Activated CD4-positive, alpha-beta T cell treated with anti-CD3 and anti-CD28 coated beads for 36 hours (primary cell): ENCODE data around the gene SLC44A4. TPM values are rescaled to one million over a fixed set of nuclear protein-coding genes. Genes with fewer than 3 reads are reported as not detected.
A peak's percentile ranks its signal among the peaks of the same experiment; 100 is the strongest.
"Not testable (repeated sequence)": the region's sequence is repeated elsewhere in the genome, so short reads cannot be mapped to it uniquely, and the experiment has no call there.

Source experiments
- ATAC-seq: fragments of 200-7000 bp; cut with Tn5 transposase; one replicate; pipeline ENCODE4 v1.10.0; 2021; ENCODE audit warnings: mild to moderate bottlenecking, moderate library complexity
- CTCF ChIA-PET: fragments of 350-600 bp; sonication (Branson Sonifier 250); formaldehyde crosslinking; loops from one replicate; lab custom pipeline; 2021; ENCODE audit warnings: antibody characterized with exemption; lab: Charles Lee
- POLR2A ChIA-PET: fragments of 350-600 bp; sonication (Branson Sonifier 250); formaldehyde crosslinking; loops from one replicate; lab custom pipeline; 2021; ENCODE audit warnings: antibody characterized with exemption, inconsistent platforms; lab: Charles Lee
- DNase-seq: peaks from one replicate; pipeline ENCODE4 v3.0.0-alpha.2; 2020
- H3K27ac Mint-ChIP-seq: one replicate; pipeline ENCODE4 v1.8.0; 2021; ENCODE audit warnings: mixed read lengths
- H3K27me3 Mint-ChIP-seq: one replicate; pipeline ENCODE4 v1.8.0; 2021; ENCODE audit warnings: mixed read lengths
- H3K36me3 Mint-ChIP-seq: one replicate; pipeline ENCODE4 v1.8.0; 2021; ENCODE audit warnings: low read depth, mixed read lengths
- H3K4me1 Mint-ChIP-seq: one replicate; pipeline ENCODE4 v1.8.0; 2021; ENCODE audit warnings: mixed read lengths
- H3K4me3 Mint-ChIP-seq: one replicate; pipeline ENCODE4 v1.8.0; 2021; ENCODE audit warnings: mild to moderate bottlenecking, moderate library complexity, mixed read lengths
- H3K9me3 Mint-ChIP-seq: one replicate; pipeline ENCODE4 v1.8.0; 2021; ENCODE audit warnings: low read depth, mixed read lengths
- intact Hi-C, 2 experiments: fragments of 100-400 bp; cut with DNase I in 1 of 2; cut with micrococcal nuclease in 1 of 2; formaldehyde crosslinking; loops; one replicate each; pipeline versions ENCODE4 v1.14.2 to v1.15.1; 2022 to 2024; cut with DNase I, micrococcal nuclease
- total RNA-seq, 2 experiments: library from RNA; stranded (reverse); gene quantifications; one replicate each; pipeline ENCODE4 v1.2.3, GENCODE V29; 2021

Gene SLC44A4
- total RNA-seq, 2 experiments from 2014 or later = 0.19 to 0.27 TPM

DNA sequence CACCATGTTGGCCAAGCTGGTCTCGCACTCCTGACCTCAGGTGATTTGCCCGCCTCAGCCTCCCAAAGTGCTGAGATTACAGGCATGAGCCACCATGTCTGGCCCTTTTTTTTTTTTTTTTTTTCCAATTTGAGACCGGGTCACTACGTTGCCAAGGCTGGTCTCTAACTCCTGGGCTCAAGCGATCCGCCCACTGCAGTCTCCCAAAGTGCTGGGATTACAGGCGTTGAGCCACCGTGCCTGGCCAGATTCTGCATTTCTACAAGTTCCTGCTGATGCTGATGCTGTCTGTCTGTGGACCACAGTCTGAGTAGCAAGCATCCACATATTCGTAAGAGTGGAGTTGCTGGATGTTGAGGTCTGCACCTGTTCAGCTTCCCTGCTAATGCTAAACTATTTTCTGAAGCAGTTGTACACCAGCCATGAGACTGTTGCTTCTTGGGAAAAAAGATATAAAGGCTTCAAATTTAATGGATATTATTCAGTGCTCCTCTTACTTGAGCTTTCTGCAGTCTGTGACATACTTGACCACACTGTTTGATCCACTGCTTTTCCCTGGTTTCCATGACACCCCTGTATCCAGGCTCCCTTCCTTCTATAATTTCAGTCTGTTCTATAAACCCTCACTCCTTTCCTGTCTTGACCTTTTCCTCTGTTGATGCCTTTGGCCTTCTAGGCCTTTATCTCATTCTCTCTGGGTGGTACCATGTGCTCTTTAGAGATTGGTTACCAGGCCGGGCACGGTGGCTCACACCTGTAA is 33.2 kb upstream of the SLC44A4 start:
- intact Hi-C loops = loop anchor here in 1 of 2 experiments (1.0 kb wide), 1 partner anchor 10 kb away; the partner anchor contains the start of gene ZBTB12
- Mint-ChIP-seq H3K4me1 (peaks cover 20% of the 10 kb centered on the region), H3K4me3 (no peak overlapping the region), H3K36me3 (no peaks in the 10 kb centered on the region), H3K27ac (peak overlapping the region; percentile 1), H3K27me3 (peaks cover 6% of the 10 kb centered on the region), H3K9me3 (no peaks in the 10 kb centered on the region)
- ChIA-PET POLR2A (no interaction called here), CTCF (interaction anchor here (0.6 kb wide), 1 partner anchor 44 kb away, joined by 3 read pairs; no protein-coding TSS in a partner anchor)
- ATAC-seq = no peak
- DNase-seq = no peak

DNA sequence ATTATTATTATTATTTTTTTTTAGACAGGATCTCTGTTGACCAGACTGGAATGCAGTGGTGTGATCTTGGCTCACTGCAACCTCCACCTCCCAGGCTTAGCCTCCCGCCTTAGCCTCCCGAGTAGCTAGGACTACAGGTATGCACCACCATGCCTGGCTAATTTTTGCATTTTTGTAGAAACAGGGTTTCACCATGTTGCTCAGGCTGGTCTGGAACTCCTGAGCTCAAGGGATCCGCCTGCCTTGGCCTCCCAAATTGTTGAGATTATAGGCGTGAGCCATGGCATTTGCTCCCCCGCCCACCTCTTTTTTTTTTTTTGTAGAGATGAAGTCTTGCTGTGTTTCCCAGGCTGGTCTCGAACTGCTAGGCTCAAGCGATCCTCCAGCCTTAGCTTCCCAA is 30.5 kb upstream of the SLC44A4 start:
- intact Hi-C loops, H3K27ac Mint-ChIP-seq, H3K4me3 Mint-ChIP-seq, CTCF ChIA-PET, H3K27me3 Mint-ChIP-seq, H3K9me3 Mint-ChIP-seq, ATAC-seq, DNase-seq, H3K36me3 Mint-ChIP-seq: not testable (repeated sequence)
- peaks cover 20% of the 10 kb centered on the region for H3K4me1 Mint-ChIP-seq
- POLR2A ChIA-PET = interaction anchor here (0.6 kb wide), 1 partner anchor 170 kb away, joined by 3 read pairs; no protein-coding TSS in a partner anchor

DNA sequence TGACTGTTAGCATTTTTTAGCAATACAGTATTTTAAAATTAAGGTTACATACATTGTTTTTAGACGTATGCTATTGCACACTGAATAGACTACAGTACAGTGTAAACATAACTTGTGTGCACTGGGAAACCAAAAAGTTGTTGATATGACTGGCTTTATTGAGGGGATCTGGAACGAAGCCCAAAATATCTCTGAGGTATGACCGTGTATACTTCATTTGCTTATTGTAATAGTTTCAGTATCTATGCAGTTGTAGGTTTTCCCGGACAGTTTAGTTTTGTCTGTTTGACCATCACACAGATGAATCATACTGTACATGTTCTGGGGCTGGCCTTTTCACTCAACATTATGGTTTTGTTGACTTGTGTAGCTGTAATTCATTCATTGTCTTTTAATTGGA is 30.0 kb upstream of the SLC44A4 start:
- intact Hi-C loops = no loop called here
- no peaks in the 10 kb centered on the region for H3K36me3 Mint-ChIP-seq
- CTCF ChIA-PET = no interaction called here

DNA sequence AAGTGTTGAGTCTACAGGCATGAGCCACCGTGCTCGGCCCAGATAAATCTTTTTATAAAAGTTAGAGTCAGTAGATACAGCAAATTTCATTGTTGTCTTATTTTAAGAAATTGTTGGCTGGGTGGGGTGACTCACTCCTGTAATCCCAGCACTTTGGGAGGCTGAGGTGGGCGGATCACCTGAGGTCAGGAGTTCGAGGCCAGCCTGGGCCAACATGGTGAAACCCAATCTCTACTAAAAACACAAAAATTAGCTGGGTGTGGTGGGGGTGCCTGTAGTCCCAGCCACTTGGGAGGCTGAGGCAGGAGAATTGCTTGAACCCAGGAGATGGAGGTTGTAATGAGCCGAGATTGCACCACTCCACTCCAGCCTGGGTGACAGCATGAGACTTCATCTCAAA is 29.5 kb upstream of the SLC44A4 start:
- H3K27me3 Mint-ChIP-seq, H3K36me3 Mint-ChIP-seq, DNase-seq, intact Hi-C loops, H3K9me3 Mint-ChIP-seq, H3K27ac Mint-ChIP-seq, ATAC-seq, CTCF ChIA-PET, H3K4me3 Mint-ChIP-seq, POLR2A ChIA-PET: not testable (repeated sequence)
- peaks cover 20% of the 10 kb centered on the region for H3K4me1 Mint-ChIP-seq

More for the DNA sequence above, 30.0 kb upstream of the SLC44A4 start:
- POLR2A ChIA-PET = no interaction called here
- Mint-ChIP-seq H3K4me3 (no peak overlapping the region), H3K9me3 (no peaks in the 10 kb centered on the region), H3K27ac (no peak overlapping the region), H3K27me3 (no peaks in the 10 kb centered on the region), H3K4me1 (peaks cover 20% of the 10 kb centered on the region)
- DNase-seq = no peak
- peak; percentile 57 for ATAC-seq

DNA sequence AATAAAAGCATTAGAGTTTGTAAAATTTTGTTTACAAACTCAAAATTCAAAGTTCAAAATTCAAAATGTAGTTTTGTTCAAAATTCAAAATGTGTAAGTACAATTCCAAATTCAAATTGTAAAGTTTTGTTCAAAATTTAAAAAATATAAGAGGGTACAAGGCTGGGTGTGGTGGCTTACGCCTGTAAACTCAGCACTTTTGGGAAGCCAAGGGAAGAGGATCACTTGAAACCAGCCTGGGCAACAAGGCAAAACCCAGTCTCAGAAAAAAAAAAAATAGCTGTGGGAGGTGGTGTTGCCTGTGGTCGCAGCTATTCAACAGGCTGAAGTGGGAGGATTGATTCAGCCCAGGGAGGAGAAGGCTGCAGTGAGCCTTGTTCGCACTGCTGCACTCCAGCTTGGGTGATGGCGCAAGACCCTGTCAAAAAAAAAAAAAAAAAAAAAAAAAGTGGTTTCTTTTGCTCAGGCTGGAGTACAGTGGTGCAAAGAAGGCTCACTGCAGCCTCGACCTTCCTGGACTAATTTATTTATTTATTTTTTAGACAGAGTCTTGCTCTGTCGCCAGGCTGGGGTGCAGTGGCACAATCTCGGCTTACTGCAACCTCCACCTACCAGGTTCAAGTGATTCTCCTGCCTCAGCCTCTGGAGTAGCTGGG is 28.5 kb upstream of the SLC44A4 start:
- H3K27ac Mint-ChIP-seq = no peak overlapping the region
- H3K9me3 Mint-ChIP-seq = no peaks in the 10 kb centered on the region
- H3K4me3 Mint-ChIP-seq = no peak overlapping the region
- ATAC-seq (no peak), DNase-seq (peak; percentile 34)
- no peaks in the 10 kb centered on the region for H3K27me3 Mint-ChIP-seq
- peaks cover 26% of the 10 kb centered on the region for H3K4me1 Mint-ChIP-seq
- CTCF ChIA-PET = interaction anchor here (1.2 to 1.4 kb wide), 2 partner anchors 16 to 45 kb away, joined by 3 to 5 read pairs; no protein-coding TSS in a partner anchor
- intact Hi-C loops = no loop called here
- no peaks in the 10 kb centered on the region for H3K36me3 Mint-ChIP-seq
- POLR2A ChIA-PET = no interaction called here

DNA sequence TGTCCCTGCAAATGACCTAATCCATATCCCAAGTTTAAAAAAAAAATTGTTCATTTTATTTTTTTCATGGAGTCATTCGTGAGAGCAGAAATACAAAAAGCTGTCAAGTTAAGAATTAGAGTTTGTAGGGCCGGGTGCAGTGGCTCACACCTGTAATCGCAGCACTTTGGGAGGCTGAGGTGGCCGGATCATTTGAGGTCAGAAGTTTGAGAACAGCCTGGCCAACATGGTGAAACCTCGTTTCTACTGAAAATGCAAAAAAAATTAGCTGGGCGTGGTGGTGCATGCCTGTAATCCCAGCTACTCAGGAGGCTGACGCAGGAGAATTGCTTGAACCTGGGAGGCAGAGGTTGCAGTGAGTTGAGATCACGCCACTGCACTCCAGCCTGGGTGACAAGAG is 27.9 kb upstream of the SLC44A4 start:
- ATAC-seq, DNase-seq, H3K27me3 Mint-ChIP-seq, H3K4me3 Mint-ChIP-seq, POLR2A ChIA-PET, intact Hi-C loops, H3K27ac Mint-ChIP-seq, H3K9me3 Mint-ChIP-seq, H3K36me3 Mint-ChIP-seq: not testable (repeated sequence)
- H3K4me1 Mint-ChIP-seq = peaks cover 22% of the 10 kb centered on the region
- CTCF ChIA-PET = interaction anchor here (1.2 to 1.4 kb wide), 2 partner anchors 16 to 46 kb away, joined by 3 to 5 read pairs; no protein-coding TSS in a partner anchor

DNA sequence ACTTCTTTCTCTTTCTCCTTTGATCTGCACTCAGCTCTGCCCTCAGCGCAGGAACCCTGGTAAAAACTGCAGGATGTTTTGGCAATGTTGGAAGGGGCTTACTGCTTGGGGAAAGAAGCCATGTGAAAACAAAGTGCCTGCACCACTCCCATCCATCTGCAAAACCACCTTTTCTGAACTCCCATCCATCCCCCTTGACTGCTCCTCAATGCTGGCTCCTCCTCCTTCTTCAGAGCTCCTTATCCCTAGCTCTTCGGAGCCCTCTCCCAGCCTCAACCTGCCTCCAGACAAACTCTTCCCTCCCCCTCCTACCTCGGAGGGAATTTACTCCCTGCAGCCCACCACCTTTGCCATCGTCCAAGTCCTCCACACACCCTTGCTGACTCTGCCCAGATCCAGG is 27.3 kb upstream of the SLC44A4 start:
- DNase-seq (no peak), ATAC-seq (no peak)
- ChIA-PET POLR2A (no interaction called here), CTCF (interaction anchor here (1.2 to 1.4 kb wide), 2 partner anchors 15 to 46 kb away, joined by 3 to 5 read pairs; no protein-coding TSS in a partner anchor)
- no peak overlapping the region for H3K27ac Mint-ChIP-seq
- no peaks in the 10 kb centered on the region for H3K9me3 Mint-ChIP-seq
- H3K4me3 Mint-ChIP-seq = no peak overlapping the region
- no peaks in the 10 kb centered on the region for H3K27me3 Mint-ChIP-seq
- intact Hi-C loops = no loop called here
- no peaks in the 10 kb centered on the region for H3K36me3 Mint-ChIP-seq
- H3K4me1 Mint-ChIP-seq = peaks cover 20% of the 10 kb centered on the region

DNA sequence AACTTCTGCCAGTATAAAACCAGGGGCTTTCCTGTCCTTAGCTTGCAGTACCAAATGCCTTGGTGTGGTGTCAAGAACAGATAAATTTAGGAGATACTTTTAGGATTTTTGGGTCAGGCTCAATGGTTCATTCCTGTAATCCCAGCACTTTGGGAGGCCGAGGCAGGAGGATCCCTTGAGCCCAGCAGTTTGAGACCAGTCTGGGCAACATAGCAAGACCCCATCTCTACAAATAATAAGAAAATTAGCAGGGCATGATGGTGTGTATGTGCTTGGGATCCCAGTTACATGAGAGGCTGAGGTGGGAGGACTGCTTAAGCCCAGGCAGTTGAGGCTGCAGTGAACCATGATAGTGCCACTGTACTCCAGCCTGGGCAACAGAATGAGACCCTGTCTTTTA is 26.2 kb upstream of the SLC44A4 start:
- H3K27me3 Mint-ChIP-seq = no peaks in the 10 kb centered on the region
- H3K9me3 Mint-ChIP-seq = no peaks in the 10 kb centered on the region
- H3K27ac Mint-ChIP-seq = no peak overlapping the region
- intact Hi-C loops = no loop called here
- ChIA-PET CTCF (interaction anchor here (1.1 to 1.6 kb wide), 2 partner anchors 47 to 75 kb away, joined by 3 to 6 read pairs; no protein-coding TSS in a partner anchor), POLR2A (interaction anchor here (1.2 kb wide), 1 partner anchor 82 kb away, joined by 3 read pairs; no protein-coding TSS in a partner anchor)
- ATAC-seq = no peak
- no peak overlapping the region for H3K4me3 Mint-ChIP-seq
- H3K36me3 Mint-ChIP-seq = no peaks in the 10 kb centered on the region
- no peak for DNase-seq
- peaks cover 15% of the 10 kb centered on the region for H3K4me1 Mint-ChIP-seq

DNA sequence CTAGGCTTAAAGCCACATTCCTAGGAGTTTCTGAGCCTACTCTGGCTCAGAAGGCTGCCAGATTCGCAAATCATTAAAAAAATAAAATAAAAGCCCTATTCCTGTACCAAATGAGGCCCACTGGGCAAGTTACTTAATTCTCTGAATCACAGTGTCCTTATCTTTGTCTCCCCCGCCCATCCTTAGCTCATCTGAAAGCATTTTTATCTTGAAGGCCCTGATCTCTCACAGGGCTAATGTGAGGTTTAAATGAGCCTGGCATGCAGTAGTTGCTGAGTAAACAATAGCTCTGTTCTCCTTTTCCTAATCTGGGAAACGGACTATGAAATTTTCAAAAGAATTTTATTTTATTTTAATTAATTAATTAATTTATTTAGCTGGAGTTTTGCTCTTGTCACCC is 25.2 kb upstream of the SLC44A4 start:
- ChIA-PET CTCF (interaction anchor here (0.6 to 1.6 kb wide), 4 partner anchors 21 to 211 kb away, joined by 3 to 6 read pairs (median 4); no protein-coding TSS in a partner anchor), POLR2A (no interaction called here)
- H3K4me1 Mint-ChIP-seq = peaks cover 25% of the 10 kb centered on the region
- DNase-seq (no peak), ATAC-seq (no peak)
- peaks cover 2% of the 10 kb centered on the region for H3K36me3 Mint-ChIP-seq
- H3K9me3 Mint-ChIP-seq = no peaks in the 10 kb centered on the region
- H3K27ac Mint-ChIP-seq = no peak overlapping the region
- no peaks in the 10 kb centered on the region for H3K27me3 Mint-ChIP-seq
- H3K4me3 Mint-ChIP-seq = no peak overlapping the region
- intact Hi-C loops = loop anchor here in 1 of 2 experiments (5.0 kb wide), 1 partner anchor 48 kb away; no protein-coding TSS in a partner anchor

DNA sequence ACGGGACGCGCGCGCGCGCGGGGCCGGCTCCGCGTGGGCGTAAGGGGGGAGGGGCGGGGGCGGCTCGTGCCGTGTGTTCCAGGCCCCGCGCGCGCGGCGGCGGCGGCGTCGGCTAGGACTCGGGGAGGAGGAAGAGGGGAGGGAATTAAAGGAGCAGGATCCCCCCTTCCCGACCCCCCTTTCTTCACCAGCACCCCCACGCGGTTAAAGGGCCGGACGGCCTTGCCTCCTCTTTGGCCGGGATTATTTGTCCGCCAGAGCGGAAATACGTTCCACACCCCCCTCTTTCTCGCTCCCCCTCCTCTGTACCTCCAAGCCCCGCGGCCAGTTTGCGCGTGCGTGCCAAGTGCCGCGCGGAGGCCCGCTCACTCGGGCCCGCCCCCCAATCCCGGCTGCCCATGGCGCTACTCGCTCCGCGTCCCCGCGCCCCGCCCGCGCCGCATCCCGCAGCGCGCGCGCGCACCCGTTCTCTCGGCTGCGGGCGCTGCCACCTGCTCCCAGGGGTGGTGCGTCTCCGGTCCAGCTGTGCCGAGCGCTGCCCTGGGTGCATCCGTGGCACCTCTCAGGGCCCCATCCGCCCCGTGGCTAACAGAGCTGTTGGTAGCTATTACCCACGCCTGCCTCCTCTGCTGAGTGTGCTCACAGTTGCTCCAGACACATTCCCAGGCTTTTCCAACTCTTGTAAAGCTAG is 23.3 kb upstream of the SLC44A4 start, which contains the start of gene ZBTB12:
ZBTB12 (minus strand) TSS at position 134 of the 691 bp plus-strand sequence. CDS start 781 bp downstream, outside the sequence.
- ChIA-PET POLR2A (interaction anchor here (0.9 kb wide), 1 partner anchor 56 kb away, joined by 3 read pairs; no protein-coding TSS in a partner anchor), CTCF (interaction anchor here (0.6 to 1.1 kb wide), 3 partner anchors 28 to 235 kb away, joined by 3 to 4 read pairs (median 4); no protein-coding TSS in a partner anchor)
- Mint-ChIP-seq H3K36me3 (peaks cover 2% of the 10 kb centered on the region), H3K4me1 (peaks cover 25% of the 10 kb centered on the region), H3K27me3 (no peaks in the 10 kb centered on the region), H3K4me3 (peak within 1 kb of the TSS; percentile 69), H3K27ac (peak within 1 kb of the TSS; percentile 78), H3K9me3 (no peaks in the 10 kb centered on the region)
- intact Hi-C loops = loop anchor here (1.0 to 5.0 kb wide), 4 partner anchors 9 to 70 kb away; partner anchors contain the start of genes DXO (in 1 of the 2) and NEU1 (in 1 of the 2)
- DNase-seq = peak; percentile 92
- ATAC-seq = peak; percentile 63
